ENCODE data around the gene PHLDB2.

PHLDB2 gene

DNA sequence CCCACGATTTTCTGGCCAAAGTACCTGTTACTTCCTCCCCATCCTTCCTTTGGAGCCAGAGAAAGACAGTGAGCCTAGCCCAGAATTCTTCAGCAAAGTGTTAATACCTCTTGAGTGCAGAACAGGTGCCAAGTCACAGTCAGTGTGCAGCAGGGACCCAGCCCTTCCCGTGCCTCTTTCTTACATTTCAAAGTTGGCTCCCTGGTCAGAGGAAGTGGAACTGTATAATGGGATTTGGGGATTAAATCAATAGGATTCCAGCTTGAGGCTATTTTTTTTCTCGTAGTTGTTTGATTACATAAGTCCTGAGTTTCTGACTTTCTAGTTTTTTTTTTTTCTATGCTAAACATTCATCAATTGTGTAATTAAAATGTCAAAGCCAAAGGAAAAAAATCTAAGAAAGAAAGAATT lies 67.2 kb downstream of the PHLDB2 start:
- DNase-seq, result no peak

DNA sequence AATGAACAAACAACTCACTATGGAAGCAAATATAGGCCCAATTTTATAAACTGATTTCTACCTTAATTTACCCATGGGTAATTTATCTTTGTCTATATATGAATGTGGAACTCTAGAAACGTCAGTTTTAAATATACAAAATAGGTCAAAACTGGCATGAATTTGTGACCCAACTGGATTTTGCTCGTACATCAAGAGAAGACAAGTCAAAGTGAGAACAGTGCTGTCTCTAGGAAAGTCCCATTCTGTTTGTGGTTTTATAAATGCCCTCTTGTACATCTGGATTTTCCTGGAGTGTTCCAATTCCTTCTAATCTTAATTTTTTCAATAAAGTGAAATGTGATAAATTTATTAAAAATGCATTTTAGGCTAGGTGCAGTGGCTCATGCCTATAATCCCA lies 69.5 kb downstream of the PHLDB2 start:
- DNase-seq, result no peak

DNA sequence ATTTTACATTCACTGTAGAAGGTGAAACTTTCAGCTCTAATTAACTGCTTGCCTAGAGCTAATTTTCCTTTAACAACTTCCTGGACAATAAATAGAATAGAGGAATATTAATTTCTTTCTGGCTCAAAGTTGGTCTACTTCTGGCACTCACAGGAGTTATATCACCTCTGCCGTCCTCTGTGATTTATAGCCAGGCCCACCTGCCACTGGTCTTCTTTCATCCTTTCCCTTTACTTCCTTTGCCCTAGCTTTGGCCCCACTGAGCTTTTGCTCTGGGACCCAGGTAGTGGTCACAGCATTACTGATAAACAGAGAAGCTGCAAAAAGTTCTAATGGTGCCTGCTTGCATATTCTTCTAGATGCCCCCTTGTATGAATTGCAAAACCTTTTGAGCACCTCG lies 70.4 kb downstream of the PHLDB2 start:
- DNase-seq, result no peak

DNA sequence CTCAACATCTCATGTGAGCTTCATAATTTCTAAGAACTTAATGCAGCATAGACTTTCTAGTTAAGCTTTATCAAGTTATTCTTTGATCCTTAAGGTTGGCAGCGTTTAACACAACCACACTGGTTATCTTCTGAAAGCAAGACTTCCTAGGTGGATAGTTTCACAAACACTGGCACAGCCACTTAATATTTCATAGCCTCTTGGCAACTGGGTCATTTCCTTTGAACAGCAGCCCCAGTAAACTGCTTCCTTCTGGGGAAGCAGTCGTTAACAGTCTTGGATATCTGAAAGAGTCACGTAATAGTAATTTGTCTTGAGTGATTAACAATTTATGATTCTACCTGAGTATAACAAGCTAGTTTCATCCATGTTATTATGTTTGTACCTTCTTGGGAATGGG lies 73.9 kb downstream of the PHLDB2 start:
- DNase-seq, result no peak

DNA sequence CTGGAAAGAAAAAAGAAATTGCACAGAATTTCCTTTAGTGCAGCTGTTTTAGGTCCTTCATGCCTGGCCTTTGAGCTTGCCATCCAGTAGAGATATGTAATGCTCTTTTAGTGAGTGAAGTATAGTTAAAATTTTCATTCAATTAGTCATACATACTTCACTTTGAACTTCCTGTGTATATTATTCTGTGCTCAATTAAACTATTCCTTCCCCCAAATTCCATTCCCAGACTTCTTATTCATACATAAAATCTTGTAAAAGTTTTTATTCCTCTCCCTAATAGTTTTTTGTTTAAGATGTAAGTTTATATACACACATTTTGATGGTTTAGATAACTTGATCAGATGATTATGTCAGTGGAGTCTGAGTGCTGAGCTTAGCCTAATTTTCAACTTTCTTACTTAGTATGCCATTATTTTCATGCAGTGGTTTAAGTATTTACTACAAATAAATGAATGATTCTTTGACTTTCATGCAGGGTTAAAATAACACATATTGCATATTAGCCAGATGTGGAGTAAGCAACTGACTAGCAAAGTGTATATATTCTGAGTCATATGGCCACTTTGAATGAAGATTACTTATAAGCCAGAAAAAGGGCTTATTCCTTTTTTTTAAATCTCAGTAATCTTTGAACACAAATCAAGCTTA lies 77.3 kb downstream of the PHLDB2 start:
- DNase-seq, result no peak

DNA sequence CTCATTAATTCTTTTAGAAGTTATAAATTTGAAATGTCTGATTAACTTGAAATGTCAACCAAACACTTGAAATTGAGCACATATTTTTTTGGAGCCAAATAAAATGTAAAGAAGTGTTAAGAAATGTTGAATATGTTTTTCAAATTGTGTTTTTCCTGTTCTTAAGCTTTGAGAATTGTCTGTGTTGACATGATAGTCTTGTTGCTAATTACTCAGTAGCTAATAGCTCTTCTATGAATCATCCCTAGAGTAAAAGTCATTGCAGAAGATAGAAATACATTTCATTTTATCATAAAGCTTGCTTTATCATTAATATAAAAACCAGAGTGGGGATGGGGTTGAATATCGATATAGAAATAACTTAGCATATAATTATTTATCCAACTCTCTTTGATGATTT lies 77.9 kb downstream of the PHLDB2 start:
- no peak for DNase-seq

DNA sequence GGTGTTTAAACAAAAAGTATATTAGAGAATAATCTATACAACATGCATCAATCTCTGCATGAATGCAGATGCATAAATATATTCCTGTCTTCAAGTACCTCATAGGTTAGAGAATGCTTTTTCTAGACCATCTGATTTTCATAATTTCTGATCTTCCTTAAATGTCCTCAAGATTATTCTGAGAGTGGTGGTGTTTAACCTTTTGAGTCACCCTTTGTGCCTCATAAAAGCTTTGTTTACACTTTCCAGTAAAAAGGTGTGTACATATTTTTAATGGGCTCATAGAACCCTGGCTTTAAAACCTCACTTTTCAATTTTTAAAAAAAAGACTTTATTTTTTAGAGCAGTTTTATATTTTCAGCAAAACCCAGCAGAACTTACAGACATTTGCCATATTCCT lies 78.8 kb downstream of the PHLDB2 start:
- no peak for DNase-seq

DNA sequence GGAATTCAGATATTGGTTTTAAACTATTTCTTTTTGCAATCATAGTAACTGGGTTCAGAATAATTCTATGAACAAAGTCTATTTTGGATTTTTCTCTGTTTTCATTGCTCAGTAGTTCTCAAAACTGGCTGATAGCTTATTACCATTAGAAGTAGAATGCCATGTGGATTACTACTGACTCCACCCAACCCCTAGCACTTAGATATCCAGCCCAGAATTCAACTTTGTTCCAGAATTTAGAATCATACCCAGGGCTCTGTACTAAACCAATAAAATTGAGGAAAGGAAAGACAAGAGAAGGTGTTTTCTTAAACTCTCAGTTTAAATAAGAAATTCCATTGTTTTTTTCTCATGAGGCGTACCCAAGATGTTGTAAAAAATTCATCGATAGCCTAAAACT lies 80.8 kb downstream of the PHLDB2 start:
- no peak for DNase-seq

DNA sequence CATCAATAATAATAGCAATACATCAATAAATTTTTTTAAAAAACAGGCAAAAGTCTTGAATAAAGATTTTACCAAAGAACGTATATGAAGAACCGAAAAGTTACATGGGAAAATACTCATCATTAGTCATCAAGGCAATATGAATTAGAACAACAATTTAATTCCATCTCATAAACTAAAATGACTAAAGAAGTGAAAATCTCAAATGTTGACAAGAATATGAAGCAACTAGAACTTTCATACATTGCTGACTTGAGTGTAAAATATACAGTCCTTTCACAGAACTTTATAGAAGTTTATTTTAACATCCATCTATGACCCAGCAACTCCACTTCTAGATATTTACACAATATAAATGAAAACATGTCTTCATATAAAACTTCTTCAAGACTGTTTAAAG lies 84.5 kb downstream of the PHLDB2 start:
- DNase-seq, result no peak

DNA sequence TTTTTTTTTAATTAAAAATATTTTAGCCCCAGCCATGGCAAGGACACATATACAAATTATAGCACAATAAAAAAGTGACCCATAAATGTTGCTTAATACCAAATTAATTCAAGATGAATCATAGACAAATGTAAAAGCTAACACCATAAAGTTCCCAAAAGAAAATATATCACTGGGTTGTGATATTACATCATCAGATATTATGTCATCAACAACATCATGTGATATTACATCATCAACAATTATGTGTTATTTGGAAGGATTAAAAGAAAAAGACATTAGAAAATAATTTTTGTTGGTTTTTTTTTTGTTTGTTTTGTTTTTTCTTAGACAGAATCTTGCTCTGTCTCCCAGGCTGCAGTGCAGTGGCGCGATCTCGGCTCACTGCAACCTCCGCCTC lies 85.3 kb downstream of the PHLDB2 start:
- DNase-seq, result peak in 1 of 4 experiments; percentile 5

DNA sequence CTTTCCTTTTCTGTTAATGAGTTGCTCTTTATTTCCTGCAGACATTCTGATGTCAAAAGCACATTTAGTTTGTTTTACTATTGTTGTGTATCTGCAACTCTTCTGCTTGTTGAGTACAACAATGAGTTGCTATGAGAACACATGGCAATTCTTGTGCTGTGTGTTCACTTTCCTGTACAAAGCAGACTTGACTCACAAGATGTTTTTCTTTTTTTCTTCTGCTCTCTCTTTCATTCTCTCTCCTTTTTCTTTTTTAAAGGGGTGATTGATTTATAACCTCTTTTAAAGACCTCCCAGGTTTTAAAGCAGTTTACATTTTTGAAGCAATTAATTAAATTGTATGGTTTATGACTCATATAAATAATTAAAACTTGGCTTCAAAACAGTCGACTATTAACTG lies 88.2 kb downstream of the PHLDB2 start:
- DNase-seq, result no peak

DNA sequence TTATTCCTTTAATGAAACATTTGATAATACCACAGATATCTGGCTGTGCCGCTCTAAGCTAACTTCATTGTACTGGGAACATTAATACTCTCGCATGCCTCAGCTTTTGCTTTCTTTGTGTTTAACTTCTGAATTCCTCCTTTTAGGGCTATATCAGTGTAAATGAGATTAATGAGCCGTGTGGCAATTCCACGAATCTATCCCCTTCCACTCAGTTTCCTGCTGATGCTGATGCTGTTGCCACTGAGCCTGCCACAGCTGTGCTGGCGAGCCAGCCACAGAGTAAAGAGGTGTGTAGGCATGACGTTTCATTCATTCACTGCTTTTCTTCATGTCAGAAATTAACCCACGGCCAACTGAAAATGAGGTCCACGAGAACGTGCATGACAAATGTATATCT lies 89.7 kb downstream of the PHLDB2 start:
- no peak for DNase-seq

DNA sequence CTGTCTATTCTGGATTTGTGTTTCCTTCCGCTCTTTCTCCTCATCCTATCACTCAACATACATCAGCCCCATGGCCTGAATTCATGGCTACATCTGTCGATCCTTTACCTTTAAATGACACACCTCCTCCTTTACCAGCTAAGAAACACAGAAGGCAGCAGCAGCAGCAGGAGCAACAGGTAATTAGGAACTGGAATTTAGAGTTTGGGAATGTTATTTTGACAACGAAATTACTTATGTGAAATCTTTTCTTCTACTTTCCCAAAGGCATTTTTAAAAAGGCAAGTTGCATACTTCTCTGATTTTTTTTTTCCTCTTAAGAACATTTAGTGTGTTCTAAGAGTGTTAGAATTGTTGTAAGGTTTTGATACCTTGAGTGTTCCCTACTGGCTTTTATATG lies 90.6 kb downstream of the PHLDB2 start:
- no peak for DNase-seq

DNA sequence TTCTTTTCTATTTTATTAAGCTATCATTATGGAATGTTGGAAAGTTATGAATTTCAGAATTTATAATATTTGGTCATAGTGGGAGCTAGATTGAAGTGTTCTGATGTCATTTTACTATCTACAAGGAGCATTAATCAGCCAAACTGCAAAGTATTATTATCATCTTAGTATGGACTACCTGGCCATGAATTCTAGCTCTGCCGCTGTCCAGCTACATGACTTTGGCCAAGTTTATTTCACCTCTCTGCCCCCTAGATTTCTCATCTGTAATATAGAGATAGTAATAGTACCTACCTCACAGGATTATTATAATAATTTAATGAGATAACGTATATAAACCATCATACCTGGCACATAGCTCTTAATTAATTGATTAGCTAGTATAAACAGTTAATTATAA lies 92.0 kb downstream of the PHLDB2 start:
- no peak for DNase-seq

DNA sequence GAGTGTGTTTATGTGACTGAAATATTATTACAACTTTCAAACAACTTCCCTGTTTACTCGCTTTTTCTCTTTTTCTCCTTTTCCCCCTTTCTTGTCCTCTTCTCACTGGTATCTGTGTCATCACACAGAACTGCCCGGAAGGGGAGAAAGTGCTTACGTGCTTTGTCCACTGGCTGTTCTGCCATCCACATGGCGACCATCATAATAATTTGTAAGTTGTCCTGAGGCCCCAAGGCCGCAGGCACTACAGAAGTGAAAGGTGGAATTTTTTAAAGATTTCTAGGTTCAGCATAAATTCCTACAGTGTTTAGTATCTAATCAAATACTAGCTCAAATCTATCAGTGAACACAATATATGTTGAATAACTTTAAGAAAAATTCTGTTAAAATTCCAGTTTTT lies 93.0 kb downstream of the PHLDB2 start:
- no peak for DNase-seq

DNA sequence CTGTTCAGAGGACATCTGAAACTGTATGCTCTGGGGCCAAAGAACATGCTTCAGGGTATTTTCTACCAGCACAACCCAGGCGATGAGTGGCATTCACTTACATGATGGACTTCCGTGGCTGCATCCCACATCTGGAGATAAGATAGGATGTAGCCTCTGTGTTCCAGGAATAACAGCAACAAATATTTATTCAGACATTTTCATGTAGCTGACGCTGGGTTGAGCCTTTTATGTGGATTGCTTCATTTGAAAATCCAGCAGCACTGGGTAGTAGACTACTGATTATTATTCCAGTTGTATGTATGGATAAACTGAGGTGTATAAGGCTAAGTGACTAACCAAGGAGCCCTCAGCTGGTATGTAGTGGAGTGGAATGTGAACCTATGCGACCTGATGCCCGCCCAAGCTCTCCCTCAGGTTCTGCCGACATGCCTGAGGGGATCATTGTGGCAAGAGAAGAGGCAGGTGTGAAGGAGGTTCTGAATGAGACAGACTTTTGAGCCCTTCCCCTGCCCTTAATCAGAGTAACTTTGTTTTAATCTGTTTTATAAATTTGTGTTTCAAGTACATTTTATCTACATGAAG lies 93.9 kb downstream of the PHLDB2 start:
- no peak for DNase-seq

DNA sequence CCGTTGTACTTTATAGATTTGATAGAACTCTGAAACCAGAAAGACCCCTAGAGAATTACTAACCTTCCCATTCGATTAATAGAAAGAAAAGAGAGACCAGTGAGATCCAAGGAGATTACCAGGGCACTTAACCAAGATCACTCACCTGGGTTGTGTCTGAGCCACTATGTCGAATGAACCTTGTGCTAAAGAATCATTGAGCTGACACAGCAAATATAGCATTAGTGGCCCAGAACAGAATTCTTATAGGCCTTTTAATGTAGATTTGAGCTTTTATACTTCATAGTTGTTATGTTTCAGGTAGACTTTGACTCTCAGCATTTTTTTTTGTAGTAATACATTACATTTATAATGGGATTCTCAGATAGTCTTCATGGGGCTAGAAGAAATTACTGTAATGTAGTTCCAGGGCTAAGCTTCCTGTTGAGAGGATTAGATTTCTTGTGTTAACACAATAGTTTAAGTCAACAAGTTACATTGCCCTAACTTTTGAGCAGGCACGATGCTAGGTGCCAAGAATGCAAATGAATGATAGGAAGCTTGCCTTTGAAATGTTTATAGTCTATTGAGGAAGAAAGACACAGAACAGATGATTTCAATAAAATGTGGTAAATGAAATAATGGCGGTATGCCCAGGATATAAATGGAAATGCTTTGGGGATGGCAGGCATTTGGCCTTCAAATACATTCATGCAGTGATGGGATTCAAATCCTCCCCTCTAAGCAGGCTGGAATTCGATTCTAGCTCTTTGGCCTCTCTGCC lies 95.3 kb downstream of the PHLDB2 start:
- no peak for DNase-seq

DNA sequence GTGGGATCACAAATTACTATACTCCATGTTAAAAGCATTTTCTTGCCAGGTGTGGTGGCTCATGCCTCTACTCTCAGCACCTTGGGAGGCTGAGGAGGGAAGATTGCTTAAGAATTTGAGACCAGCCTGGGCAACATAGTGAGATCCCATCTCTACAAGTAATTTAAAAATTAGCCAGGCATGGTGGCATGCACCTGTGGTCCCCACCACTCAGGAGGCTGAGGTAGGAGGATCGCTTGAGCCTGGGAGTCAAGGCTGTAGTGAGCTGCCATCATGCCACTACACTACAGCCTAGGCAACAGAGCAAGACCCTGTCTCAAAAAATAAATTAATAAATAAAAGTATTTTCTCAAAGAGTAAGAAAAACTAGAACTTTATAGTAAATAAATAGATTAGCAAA lies 96.8 kb downstream of the PHLDB2 start:
- DNase-seq, result no peak

DNA sequence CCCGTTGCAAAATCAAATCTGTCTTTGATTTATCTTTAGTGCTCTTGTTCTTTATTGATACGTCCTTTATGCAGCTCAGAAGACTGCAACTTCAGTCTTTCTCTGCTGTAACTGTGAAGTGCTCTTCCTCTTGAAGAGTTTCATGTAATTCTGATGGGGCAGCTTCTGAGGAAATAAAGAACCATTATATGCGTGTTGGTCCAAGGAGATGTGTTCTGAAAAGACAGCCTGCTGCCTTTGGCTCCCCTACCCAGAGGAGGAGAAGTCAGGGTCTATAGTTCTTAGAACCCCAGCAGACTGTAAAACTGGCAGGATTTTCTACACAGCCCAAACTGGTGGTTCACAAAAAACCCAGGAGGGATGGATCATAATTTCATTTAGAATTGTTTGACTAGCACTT lies 97.4 kb downstream of the PHLDB2 start:
- no peak for DNase-seq

DNA sequence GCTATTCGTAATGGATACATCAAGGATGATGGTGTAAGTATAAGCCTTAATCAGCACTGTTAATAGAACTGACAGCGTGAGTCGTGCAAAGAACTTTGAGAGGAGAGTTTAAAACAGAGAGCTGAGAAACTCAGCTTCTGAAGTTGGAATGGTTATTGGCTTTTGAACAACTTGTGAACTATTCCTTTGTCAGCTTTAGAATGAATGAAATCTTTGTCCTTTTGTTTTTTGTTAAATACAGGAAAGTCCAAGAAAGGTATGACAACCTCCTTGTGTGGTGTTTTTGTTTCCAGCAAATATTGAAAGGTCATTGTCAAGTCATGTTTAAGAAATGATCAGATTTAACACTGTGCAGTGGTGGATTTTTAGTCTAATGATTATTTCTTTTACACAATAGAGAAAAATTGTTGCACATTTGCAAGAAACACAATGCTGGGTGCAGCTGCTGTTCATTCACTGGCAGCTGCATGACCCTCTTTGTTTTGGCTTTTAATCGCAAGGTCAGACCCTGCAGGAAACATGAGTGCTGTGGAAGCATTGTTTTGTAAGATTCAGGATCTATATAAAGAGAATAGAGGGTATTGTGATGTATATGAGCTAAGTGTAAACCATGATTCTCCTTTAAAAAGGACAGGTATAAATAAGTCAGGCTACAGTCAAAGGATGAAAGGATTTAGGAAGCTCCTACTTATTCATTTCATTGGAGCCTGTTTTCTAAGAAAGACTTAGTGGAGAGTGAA lies 98.1 kb downstream of the PHLDB2 start:
- DNase-seq, result no peak

DNA sequence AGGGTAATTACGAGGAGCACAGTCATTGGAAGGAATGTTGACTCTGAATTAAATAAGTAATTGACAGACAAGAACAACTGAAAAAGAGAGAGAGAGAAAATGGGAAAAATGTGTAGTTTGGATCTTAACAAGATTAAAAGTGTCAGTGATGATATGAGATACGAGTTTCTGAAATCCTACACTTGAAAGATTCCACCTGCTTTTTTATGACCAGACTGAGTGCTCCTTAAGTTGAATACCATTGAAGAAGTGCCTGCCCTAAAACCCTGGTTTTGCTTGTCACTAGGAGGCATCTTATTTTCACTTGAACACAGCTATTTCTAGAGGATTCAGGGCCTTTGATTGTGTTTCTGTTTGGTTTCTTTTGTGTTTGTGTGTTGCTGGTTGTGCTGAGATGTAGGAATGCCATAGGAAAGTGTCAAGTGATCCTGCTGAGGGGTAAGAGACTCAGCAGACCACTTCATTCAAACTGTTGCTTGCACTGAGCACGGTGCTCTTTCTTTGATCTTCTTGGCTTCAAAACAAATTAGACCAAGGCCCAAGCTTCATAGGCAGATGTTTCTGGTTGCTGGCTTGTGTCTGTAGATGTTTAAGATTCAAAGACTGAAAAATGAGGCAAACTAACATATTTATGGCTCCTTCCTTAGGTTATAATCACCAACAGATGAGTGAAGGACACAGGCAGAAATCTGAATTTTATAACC lies 102.5 kb downstream of the PHLDB2 start:
- DNase-seq, result no peak

DNA sequence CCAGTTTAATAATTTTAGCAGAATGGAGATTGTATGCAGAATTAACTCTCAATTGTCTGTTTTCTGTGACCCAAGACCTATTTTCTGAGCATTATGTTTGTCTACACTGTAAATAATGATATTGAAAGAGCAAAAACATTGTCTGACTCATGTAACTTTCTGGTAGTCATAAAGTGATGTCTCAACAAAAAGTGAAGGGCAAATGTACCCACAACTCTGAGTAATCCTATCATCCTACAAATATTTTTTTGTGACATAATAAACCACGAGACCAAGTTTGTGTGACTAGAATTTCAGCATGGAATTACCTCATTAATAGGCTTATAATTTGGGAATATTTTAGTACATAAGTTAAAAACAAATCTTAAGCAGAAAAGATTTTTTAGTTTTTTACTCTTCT lies 104.4 kb downstream of the PHLDB2 start:
- DNase-seq, result peak in 3 of 4 experiments; percentile 17 to 78 (median 78)

DNA sequence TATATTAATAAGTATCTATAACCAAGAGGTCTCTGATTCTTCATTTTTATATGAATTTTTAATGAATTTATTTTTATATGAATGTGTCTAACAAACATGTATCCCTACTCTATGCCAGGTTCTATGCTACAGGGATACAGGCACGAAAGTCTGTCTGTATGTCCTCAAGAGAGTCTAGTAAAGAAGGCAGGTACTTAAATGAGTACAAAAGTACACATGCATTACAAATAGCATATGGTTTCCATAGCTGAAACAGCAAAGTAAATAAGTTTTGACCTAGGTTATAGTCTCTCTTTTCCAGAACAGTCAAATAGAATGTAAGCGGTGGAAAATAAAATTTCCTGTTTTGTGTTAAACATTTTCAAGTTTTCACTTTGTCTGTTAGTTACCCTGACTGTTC lies 106.4 kb downstream of the PHLDB2 start:
- DNase-seq, result no peak

All from suppressor macrophage (primary cell).